GM19099 (cell line): Measurements from ENCODE around the gene EPC1.

Experiments
- POLR2A ChIP-seq: IDR thresholded peaks from 3 replicates; pipeline ENCODE4 v1.6.1; 2011; ENCODE audit warnings: low read depth; ENCODE audit not compliant: insufficient read length; ENCODE audit errors: extremely low read depth

EPC1 gene

DNA sequence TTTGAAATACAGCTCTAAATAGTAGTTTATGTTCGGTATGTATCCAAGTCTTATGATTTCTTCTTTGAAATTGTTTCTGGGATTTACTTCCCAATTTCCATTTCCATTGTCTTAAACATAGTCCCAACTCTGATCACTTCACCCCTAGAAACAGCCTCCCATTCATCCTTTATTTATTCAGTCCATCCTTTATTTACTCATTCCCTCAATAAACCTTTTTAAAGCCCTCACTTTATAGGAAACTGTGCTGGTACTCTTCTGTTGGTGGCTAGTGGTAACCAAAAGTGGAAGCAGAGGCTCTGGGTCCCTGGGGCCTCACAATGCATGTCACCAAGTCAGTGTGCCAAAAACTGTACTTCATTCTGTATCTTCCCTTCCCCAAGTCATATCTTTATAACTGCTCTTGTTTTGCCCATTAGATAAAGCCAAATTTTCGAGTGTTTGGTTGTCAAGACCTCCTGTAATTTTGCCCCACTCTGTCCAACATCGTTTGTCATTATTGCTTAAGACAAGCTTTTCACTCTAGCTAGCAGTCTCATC lies 3.9 kb upstream of the EPC1 start:
- no peak for TF ChIP-seq POLR2A

DNA sequence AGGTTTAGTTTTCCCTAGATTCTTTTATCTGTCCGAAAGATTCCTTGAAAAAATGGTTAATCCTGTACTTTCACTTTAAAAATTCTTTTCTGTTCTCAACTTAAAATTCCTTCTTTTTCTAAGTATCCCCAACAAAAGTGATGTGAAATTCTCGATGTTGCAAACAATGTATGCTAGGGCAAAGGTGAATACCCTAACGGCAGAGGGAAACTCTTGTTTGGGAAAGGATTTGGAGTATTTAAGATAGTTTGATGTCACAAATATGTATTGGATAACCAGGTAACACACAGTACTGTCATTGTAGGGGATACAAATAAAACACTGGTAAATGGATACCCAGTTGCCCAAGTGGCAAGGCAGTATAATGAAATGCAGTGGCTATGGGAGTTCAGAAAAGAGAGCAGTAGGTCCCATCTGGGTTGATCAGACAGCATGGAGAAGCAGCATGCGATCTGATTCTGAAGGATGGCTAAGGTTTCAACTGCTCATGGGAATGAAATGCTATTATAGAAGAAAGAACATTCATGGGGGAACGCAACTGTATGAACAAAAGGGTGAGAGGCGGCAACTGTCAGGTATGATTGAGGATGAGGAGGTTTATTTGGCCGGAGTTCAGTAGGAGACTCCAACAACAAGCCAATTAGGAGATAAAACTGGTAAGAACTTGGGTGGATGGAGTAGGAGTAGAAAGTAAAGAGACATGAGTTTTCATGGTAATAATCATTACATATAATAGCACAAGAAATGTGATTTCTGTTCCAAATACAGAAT lies 3.2 kb upstream of the EPC1 start:
- TF ChIP-seq POLR2A, result no peak

DNA sequence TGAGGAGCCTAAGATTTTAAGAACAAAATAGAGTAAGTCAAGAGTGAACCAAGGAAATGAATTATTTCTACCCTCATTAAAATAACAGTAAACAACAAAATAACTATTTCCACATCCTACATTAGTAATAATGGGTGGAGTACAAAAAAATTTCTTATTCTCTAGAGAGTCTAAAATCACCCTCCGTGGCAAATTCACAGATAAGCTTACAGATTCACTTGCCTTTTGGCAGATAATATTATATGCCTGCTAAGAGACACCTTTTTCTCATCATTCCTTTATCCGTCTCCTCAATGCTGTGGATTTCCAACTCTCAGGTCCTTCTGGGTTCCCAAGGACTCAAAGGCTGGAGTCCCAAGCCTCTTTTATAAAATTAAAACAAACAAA lies 2.2 kb upstream of the EPC1 start:
- TF ChIP-seq POLR2A, result no peak

DNA sequence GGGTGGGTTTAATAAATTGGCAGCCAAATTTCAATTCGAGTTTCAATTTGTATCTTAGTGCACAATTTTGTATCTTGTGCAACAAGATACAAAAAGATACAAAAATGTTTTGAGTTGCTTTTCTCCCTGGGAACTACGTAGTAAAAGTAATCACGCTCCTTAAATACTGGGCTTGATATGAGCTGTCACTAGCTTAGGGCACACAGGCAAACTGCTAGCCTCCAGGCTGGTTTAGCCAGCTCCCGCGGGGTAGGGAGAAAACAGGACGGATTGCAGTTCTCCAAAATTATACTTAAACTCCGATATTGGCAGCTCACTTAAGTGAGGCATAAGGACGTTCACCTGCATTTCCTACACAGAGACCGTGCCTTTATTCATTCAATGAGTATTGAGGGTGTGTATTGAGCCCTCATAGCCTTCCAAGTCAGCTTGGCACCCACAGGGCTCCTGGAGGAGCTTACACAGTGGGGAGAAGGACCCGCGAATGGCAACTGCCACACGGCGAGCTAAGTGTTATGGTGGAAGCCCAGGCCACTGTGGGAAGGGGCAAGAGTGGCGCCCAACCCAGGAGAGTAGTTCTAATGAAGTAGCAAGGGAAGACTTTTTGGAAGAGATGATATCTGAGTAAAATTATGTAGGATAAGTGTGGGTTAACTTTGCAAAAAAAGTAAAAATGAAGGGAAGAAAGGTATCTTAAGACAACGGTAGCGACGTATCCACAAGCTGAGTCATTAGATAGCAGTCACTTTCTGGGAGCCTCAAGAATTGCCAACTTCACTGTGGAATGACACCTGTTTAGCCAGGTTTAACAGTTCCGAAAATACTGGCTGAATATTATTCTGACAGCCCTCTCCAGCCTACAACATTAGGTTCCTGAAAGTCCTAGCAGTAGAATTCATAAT lies 1.6 kb upstream of the EPC1 start:
- no peak for TF ChIP-seq POLR2A

DNA sequence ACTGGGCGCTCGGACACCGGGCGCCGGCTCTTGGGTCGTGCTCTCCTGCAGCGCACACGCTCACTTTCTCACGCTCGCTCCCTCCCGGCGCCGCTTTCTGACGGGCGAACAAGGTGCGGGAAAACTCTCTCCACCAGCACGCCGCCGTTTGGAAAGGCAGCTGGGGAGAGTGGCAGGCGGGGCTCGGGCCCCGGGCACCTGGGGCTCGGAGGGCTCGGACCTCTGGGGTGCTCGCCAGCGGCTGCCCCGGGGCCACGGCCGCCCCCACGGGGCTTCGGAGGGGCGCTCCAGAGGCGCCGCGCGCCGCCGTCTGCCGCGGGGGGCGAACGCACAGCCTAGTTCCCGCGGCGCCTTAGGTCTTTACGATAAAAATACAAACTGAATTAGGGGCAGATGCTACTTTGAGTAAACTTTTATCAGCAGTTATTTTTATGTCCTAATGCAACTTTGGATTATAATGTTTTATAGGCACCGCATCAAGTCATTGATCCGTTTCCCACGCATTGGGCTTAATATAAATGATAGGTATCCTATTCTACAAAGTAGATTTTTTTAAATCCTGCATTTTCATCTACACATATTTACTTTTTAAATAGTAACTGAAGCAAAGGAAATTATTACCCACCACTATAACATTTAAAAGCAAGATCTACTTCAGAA lies 535 bp upstream of the EPC1 start:
- no peak for TF ChIP-seq POLR2A

DNA sequence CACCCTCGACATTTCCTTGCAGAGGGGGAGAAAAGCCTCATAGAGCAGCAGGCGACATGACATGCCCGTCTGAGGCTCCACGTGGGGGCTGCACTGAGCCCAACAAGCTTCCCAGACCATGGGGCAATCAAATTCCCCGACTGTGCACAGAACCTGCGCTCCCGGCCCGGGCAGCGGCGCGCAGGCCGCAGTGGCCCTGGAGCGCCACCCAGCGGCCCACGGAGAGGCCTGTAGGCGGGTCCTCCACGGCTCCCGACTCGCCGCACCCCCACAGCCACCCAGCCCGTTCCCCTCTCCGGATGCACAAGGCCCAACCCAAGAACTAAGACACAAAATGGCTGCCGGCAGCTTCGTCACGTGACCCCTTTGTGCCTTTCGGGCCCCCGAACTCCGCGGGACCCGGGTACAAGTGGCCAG lies 816 bp downstream of the EPC1 start:
- TF ChIP-seq POLR2A, result peak; percentile 43

DNA sequence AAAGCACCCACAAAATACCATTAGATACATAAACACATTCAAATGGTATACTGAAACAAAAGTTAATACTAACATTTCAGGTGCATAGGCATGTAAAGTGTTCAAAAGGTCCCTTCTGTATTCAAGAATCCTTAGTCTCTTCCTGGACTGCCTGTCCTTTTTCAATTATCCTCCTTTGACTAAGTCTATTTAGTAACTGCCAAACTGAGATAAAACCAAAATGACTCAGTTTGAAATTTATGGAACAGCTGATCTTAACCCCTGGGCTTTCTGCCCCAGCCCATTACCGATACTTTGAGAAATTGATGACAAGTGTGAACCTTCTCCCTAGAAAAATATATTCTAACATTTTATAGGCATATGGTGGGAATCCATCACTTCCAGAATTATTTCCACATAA lies 5.4 kb downstream of the EPC1 start:
- TF ChIP-seq POLR2A, result no peak

DNA sequence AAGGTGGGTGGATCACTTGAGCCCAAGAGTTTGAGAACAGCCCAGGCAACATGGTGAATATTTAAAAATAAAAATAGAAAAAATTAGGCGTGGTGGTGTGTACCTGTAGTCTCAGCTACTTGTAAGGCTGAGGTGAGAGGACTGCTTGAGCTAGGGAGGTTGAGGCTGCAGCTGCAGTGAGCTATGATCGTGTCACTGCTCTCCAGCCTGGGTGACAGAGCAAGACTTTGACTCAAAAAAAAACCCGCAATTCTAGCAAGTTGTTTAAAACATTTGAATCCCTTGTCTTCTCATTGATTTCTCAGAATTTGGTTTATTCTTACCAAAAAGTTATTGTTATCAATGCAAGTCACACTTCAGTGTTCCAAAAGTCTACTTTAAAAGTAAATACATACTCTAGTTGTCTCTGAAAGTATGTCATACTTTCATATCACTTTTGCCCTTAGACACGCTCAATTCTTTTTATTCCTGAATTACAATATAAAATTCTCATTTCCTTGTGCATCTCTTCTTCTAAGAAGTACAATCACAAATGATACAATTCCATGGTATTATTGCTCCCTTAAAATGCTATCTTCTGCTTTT lies 6.3 kb downstream of the EPC1 start:
- TF ChIP-seq POLR2A, result no peak

DNA sequence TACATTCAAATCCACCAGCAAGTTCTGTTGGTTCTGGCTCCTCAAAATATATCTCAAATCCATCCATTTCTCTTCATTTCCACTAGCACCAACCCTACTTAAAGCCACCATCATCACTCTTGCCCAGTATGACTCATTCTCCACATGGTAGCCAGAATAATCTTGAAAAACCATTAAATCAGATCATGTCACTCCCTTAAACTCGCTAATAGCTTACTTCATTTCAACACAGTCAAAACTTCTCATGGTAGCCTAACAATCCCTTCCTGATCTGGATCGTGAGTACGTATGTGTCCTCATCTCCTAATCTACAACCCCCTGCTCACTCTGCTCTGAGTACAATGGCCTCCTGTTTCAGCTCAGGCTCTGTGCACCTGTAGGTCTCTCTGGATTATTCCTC lies 8.7 kb downstream of the EPC1 start:
- no peak for TF ChIP-seq POLR2A

DNA sequence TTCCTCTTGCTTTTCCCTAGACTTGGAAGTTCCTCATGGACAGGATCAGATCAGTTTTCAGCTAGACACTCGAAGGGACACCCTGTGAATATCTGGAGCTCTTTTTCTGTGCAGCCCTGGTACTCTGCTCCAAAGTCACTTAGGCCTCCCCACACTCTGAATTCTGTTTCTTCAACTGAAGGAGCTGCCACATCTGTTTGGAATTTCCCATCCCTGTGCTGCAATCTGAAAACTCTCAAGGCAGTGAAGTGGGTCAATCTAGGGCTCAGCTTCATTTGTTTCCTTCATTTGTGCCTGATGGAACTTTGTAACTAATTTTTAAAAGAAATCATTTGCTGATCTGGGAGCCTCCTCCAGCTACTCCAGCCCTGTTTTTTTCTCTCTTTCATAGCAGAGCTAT lies 9.6 kb downstream of the EPC1 start:
- no peak for TF ChIP-seq POLR2A

DNA sequence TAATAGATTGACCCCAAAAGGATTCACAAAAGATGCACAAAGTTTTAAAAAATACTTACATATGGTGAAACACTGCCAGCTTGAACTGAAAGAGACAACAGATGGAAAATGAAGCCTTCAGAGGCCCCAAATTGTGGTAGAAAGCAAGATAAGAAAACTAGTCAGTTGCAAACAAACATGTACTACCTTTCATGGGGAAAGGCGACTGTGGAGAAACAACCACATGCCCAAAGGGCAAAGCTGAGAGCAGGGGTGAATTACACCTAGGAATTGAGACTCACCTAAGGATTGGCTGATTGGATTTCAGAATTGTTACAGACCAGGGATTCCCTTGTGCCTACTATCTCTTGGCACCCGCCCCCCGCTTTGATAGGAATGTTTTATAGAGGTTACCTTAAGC lies 13.1 kb downstream of the EPC1 start:
- TF ChIP-seq POLR2A, result no peak

DNA sequence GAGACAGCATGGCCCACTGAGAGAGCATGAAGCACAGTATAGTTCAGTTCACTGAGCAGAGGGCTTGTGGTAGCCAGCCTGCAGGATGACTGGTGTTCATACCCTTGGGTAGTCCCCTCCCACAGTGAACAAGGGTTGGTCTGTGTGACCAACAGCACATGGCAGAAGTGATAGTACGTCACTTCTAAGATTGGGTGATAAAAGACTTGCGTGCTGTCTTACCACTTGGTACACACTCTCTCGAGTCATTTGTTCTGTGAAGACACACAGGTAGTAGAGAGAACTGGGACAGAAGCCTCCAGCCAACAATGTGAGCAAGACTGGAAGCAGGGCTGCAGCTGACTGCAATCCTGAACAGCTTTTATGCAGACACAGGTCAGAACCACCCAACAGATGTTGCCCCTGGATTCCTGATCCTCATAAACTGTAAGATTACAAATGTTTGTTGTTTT lies 14.6 kb downstream of the EPC1 start:
- peak; percentile 71 for TF ChIP-seq POLR2A

DNA sequence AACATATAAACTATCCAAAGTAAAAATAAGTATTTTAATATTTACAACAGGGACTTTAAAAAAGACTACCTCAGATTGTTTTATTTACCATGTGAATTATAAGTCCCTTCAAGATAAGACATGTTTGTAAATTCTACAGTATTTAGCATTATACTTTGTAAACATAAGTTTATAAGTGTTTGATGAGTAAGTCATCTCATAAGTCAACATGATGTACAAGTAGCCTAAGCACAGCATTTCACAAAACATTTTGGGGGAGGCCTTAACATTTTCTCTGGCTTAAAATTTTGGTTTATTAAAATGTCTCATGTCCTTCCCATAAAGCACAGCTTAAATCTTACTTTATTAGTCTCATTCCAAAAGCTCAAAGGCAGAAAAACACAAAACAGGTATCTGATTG lies 15.4 kb downstream of the EPC1 start:
- no peak for TF ChIP-seq POLR2A

DNA sequence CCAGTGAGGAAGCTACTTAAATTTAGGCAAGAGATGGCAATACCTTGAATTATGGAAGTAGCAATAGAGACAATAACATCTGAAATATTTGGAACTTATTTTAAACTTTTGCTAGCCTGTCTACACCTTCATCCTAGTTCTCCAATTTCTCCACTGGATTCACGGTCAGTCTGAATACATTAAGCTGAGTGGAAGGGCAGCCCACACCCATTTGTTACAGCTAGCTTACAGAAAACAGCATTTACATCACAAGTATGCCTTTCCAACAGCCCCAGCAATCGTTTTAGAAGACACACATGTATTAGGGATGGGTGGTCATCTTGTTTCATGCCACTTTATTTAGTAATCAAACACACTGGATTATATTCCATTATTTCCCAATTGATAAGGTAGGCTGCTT lies 16.7 kb downstream of the EPC1 start:
- no peak for TF ChIP-seq POLR2A

DNA sequence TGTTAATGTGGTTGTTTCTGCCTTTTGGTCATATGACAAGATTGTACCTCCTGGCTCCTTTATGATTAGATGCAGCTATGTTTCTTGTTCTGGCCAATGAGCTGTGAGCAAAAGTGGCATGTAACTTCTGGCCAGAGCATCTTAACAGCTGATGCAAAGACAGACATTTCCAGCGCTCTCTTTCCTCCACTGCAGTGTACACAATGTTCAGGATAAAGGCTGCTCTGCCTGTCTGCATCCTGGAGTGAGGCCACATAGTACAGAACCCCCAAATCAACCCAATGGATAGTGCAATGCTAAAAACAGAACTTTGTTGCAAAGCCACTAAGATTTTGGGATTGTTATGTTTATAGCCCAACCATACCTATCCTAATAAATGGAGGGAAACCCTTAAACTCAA lies 17.9 kb downstream of the EPC1 start:
- TF ChIP-seq POLR2A, result no peak
